Suprapubic skin (tissue), 3 donors: ENCODE data around the gene GPC5.

Experiments used
- POLR2A ChIP-seq, 2 donors: fragments of 450-650 bp; IDR thresholded peaks; one replicate each; pipeline ENCODE4 v1.6.1; 2017; ENCODE audit warnings: antibody characterized with exemption in 2 of 2, mild to moderate bottlenecking in 2 of 2, moderate library complexity in 2 of 2
- TF ChIP-seq, protein P1 (sequence below), 2 donors: fragments of 200-600 bp in 1 of 2; fragments of 450-650 bp in 1 of 2; sonication (generic) in 1 of 2; IDR thresholded peaks; one replicate each; pipeline ENCODE4 v1.5.1; 2016 to 2019; ENCODE audit warnings: antibody characterized with exemption in 2 of 2, mild to moderate bottlenecking in 1 of 2, moderate library complexity in 1 of 2

DNA sequence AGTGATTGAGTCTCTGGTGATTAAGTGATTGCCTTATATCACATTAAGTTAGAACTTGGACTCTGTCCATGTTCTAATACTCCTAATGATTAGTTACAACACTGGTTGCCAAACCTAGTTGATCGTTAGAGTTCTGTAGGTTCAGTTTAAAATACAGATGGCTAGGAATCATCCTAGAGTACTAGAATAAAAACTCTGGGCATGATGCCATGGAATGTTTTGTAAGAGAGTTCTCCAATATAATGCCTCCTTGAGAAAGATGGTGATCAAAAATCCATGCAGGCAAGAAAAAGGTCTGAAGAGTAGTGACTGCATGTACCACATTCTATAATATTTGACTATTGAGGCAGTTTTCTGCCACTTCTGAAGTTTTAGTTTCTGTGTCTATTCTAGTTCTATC is 176.3 kb downstream of the GPC5 start:
- TF ChIP-seq, protein P1, sequence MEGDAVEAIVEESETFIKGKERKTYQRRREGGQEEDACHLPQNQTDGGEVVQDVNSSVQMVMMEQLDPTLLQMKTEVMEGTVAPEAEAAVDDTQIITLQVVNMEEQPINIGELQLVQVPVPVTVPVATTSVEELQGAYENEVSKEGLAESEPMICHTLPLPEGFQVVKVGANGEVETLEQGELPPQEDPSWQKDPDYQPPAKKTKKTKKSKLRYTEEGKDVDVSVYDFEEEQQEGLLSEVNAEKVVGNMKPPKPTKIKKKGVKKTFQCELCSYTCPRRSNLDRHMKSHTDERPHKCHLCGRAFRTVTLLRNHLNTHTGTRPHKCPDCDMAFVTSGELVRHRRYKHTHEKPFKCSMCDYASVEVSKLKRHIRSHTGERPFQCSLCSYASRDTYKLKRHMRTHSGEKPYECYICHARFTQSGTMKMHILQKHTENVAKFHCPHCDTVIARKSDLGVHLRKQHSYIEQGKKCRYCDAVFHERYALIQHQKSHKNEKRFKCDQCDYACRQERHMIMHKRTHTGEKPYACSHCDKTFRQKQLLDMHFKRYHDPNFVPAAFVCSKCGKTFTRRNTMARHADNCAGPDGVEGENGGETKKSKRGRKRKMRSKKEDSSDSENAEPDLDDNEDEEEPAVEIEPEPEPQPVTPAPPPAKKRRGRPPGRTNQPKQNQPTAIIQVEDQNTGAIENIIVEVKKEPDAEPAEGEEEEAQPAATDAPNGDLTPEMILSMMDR (IDR thresholded peaks at IDR 0.05): no peak
- no peak for TF ChIP-seq POLR2A (IDR thresholded peaks at IDR 0.05)
